Fibroblast of lung (primary cell): ENCODE data around the gene BCL11A. TPM values are rescaled to one million over a fixed set of nuclear protein-coding genes. Genes with fewer than 3 reads are reported as not detected.

Experiments
- DNase-seq, 2 donors: peaks; one replicate each; pipeline versions ENCODE4 v3.0.0 to v3.0.0-alpha.2; 2010; ENCODE audit warnings: low read depth in 2 of 2
- H2AFZ ChIP-seq: 2 replicates; pipeline ENCODE4 v1.5.1; 2012; ENCODE audit warnings: low read length, control low read depth, inconsistent platforms
- H3K27ac ChIP-seq: 2 replicates; pipeline ENCODE4 v1.5.1; 2011; ENCODE audit warnings: low read length, control low read depth; ENCODE audit not compliant: insufficient read depth
- H3K27me3 ChIP-seq: 2 replicates; pipeline ENCODE4 v1.5.1; 2011; ENCODE audit warnings: mild to moderate bottlenecking, low read length; ENCODE audit not compliant: control insufficient read depth, insufficient read depth
- H3K36me3 ChIP-seq: 2 replicates; pipeline ENCODE4 v1.5.1; 2011; ENCODE audit warnings: low read length; ENCODE audit not compliant: control insufficient read depth, insufficient read depth
- H3K4me1 ChIP-seq: 2 replicates; pipeline ENCODE4 v1.5.1; 2011; ENCODE audit warnings: low read length; ENCODE audit not compliant: control insufficient read depth, insufficient read depth; ENCODE audit errors: extremely low read depth
- H3K4me2 ChIP-seq: 2 replicates; pipeline ENCODE4 v1.5.1; 2011; ENCODE audit warnings: low read length, control low read depth; ENCODE audit not compliant: insufficient read depth; ENCODE audit errors: extremely low read depth
- H3K4me3 ChIP-seq, 4 experiments: fragments of 200-600 bp in 1 of 4; sonication (generic) in 1 of 4; replicated peaks in 1 of 4; 2 replicates each; pipeline ENCODE4 v1.5.1; 2011 to 2016; ENCODE audit warnings: low read length in 4 of 4, low read depth in 3 of 4, mild to moderate bottlenecking in 3 of 4, control low read depth in 2 of 4, inconsistent platforms in 1 of 4, mixed read lengths in 1 of 4; ENCODE audit not compliant: insufficient read depth in 1 of 4; ENCODE audit errors: control extremely low read depth in 1 of 4
- H3K79me2 ChIP-seq: 2 replicates; pipeline ENCODE4 v1.5.1; 2012; ENCODE audit warnings: mild to moderate bottlenecking, low read length, inconsistent platforms; ENCODE audit not compliant: control insufficient read depth, insufficient read depth
- H3K9ac ChIP-seq: 2 replicates; pipeline ENCODE4 v1.5.1; 2011; ENCODE audit warnings: mild to moderate bottlenecking, low read length, control low read depth; ENCODE audit not compliant: insufficient read depth
- H3K9me3 ChIP-seq: 2 replicates; pipeline ENCODE4 v1.5.1; 2012; ENCODE audit warnings: low read depth, low read length; ENCODE audit not compliant: control insufficient read depth, insufficient read depth
- H4K20me1 ChIP-seq: 2 replicates; pipeline ENCODE4 v1.5.1; 2011; ENCODE audit warnings: low read length; ENCODE audit not compliant: control insufficient read depth, insufficient read depth; ENCODE audit errors: extremely low read depth
- CTCF ChIP-seq, 2 donors: IDR thresholded peaks in 1 of 2; conservative IDR thresholded peaks in 1 of 2; 1 replicate in 1 of 2; 2 replicates in 1 of 2; pipeline ENCODE4 v1.5.1; 2011 to 2012; ENCODE audit warnings: low read length in 2 of 2, control low read depth in 1 of 2, inconsistent platforms in 1 of 2, low read depth in 1 of 2, mild to moderate bottlenecking in 1 of 2
- EZH2 ChIP-seq: IDR thresholded peaks from 2 replicates; pipeline ENCODE4 v1.5.1; 2012; ENCODE audit warnings: low read length, control low read depth, mild to moderate bottlenecking; ENCODE audit errors: missing control alignments
- polyA plus RNA-seq, 2 donors: library from polyadenylated mRNA; depleted of rRNA in 1 of 2; stranded (reverse) in 1 of 2; unstranded in 1 of 2; fragments of >200 nt; gene quantifications; 2 replicates each; pipeline ENCODE4 v1.2.1, GENCODE V29; 2011 to 2012; ENCODE audit warnings: missing spikeins in 1 of 2
- total RNA-seq: library from RNA; depleted of rRNA; stranded (reverse); fragments of >200 nt; gene quantifications from 2 replicates; pipeline ENCODE4 v1.2.1, GENCODE V29; 2014

Gene BCL11A
- total and polyA plus RNA-seq, 2 donors (not counting 1 experiment from before 2014, with no cell fraction given): 0.09 to 0.17 TPM

- no peak overlapping the region for H3K4me2 ChIP-seq
- TF ChIP-seq EZH2 (no peak), CTCF (conservative IDR thresholded peaks at IDR 0.05 in 1 of 2, IDR thresholded peaks at IDR 0.05 in 1 of 2; ENCODE audit: low read depth in 1 of 2, low read length in 2 of 2) (no peak)
These were observed 34.1 kb downstream of the BCL11A start for GRCh38 chr2:60519231-60519863.

GRCh38 chr2:60518567-60518966 is 34.9 kb downstream of the BCL11A start:
- Histone ChIP-seq H3K9ac (no peak overlapping the region), H3K27me3 (no peaks in the 10 kb centered on the region), H3K9me3 (no peaks in the 10 kb centered on the region), H3K4me1 (peaks cover 2% of the 10 kb centered on the region), H3K4me3 (no peak overlapping the region), H4K20me1 (no peaks in the 10 kb centered on the region), H3K36me3 (no peaks in the 10 kb centered on the region), H3K79me2 (no peaks in the 10 kb centered on the region), H3K27ac (no peak overlapping the region), H2AFZ (no peak overlapping the region), H3K4me2 (no peak overlapping the region)
- no peak for DNase-seq
- TF ChIP-seq EZH2 (no peak), CTCF (conservative IDR thresholded peaks at IDR 0.05 in 1 of 2, IDR thresholded peaks at IDR 0.05 in 1 of 2; ENCODE audit: low read depth in 1 of 2, low read length in 2 of 2) (no peak)

More at GRCh38 chr2:60519231-60519863, 34.1 kb downstream of the BCL11A start:
- Histone ChIP-seq H3K4me3 (no peak overlapping the region), H2AFZ (no peak overlapping the region), H3K27me3 (no peaks in the 10 kb centered on the region), H3K9ac (no peak overlapping the region), H3K27ac (no peak overlapping the region), H3K79me2 (no peaks in the 10 kb centered on the region), H3K9me3 (no peaks in the 10 kb centered on the region), H4K20me1 (no peaks in the 10 kb centered on the region), H3K36me3 (no peaks in the 10 kb centered on the region), H3K4me1 (peaks cover 2% of the 10 kb centered on the region)
- DNase-seq: peak in 1 of 2 donors; percentile 92

DNA sequence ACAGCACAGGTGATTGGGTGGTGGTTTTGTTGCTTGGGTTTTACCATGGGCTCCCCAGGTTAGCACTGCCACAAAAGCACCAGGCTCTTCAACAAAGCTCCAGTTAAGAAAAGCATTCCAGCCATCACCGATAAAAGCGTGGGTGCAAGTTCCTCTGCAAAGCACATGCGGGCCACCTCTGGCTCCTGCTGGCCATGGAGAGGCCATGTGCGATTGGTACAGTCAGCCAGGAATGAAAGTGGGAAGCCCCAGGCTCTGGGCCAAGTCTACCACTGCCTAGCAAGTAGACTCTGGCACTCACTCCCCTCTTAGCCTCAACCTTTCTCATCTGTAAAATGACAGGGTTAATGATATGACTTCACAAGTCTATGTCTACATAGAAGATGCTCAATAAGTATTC is 36.0 kb downstream of the BCL11A start:
- Histone ChIP-seq H3K4me2 (no peak overlapping the region), H3K4me1 (peaks cover 2% of the 10 kb centered on the region), H3K9me3 (no peaks in the 10 kb centered on the region), H3K4me3 (no peak overlapping the region), H4K20me1 (no peaks in the 10 kb centered on the region), H3K27me3 (no peaks in the 10 kb centered on the region), H3K79me2 (no peaks in the 10 kb centered on the region), H3K27ac (no peak overlapping the region), H3K9ac (no peak overlapping the region), H3K36me3 (no peaks in the 10 kb centered on the region), H2AFZ (no peak overlapping the region)
- peak in 1 of 2 donors; percentile 56 for DNase-seq
- TF ChIP-seq CTCF (conservative IDR thresholded peaks at IDR 0.05 in 1 of 2, IDR thresholded peaks at IDR 0.05 in 1 of 2; ENCODE audit: low read depth in 1 of 2, low read length in 2 of 2) (no peak), EZH2 (no peak)
